ENCODE data around the gene ACTL7B.

- TF ChIP-seq TEAD4 (CRISPR knock-in tag; IDR thresholded peaks at IDR 0.05) (no peak), IRF2 (CRISPR knock-in tag; IDR thresholded peaks at IDR 0.05; ENCODE audit: borderline replicate concordance, low read depth) (no peak), PREB (CRISPR knock-in tag; IDR thresholded peaks at IDR 0.05; ENCODE audit: borderline replicate concordance) (no peak), CTCF (IDR thresholded peaks at IDR 0.05) (no peak), GABPB1 (CRISPR knock-in tag; IDR thresholded peaks at IDR 0.05) (no peak), SP1 (CRISPR knock-in tag; conservative IDR thresholded peaks at IDR 0.05) (no peak), E2F4 (CRISPR knock-in tag; IDR thresholded peaks at IDR 0.05; ENCODE audit: borderline replicate concordance, low read depth) (no peak), NR2C2 (CRISPR knock-in tag; IDR thresholded peaks at IDR 0.05) (no peak), ATF3 (CRISPR knock-in tag; conservative IDR thresholded peaks at IDR 0.05) (no peak), ZBTB21 (CRISPR knock-in tag; IDR thresholded peaks at IDR 0.05; ENCODE audit: borderline replicate concordance) (no peak), NFE2L1 (CRISPR knock-in tag; IDR thresholded peaks at IDR 0.05) (no peak), JUN (CRISPR knock-in tag; IDR thresholded peaks at IDR 0.05) (no peak), CREB1 (CRISPR knock-in tag; IDR thresholded peaks at IDR 0.05) (no peak)
- TF ChIP-seq, protein P1, sequence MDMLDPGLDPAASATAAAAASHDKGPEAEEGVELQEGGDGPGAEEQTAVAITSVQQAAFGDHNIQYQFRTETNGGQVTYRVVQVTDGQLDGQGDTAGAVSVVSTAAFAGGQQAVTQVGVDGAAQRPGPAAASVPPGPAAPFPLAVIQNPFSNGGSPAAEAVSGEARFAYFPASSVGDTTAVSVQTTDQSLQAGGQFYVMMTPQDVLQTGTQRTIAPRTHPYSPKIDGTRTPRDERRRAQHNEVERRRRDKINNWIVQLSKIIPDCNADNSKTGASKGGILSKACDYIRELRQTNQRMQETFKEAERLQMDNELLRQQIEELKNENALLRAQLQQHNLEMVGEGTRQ (CRISPR knock-in tag; IDR thresholded peaks at IDR 0.05) = no peak
Measured at GRCh38 chr9:108837530-108837929, 18.3 kb downstream of the ACTL7B start.
